GM13976 (cell line): ENCODE measurements around the gene CLASP1.
"Not testable (repeated sequence)": the region's sequence is repeated elsewhere in the genome, so short reads cannot be mapped to it uniquely, and the experiment has no call there.

Source experiments
- DNase-seq: peaks from one replicate; pipeline ENCODE4 v3.0.0; 2012; ENCODE audit warnings: low spot score
- CTCF ChIP-seq: IDR thresholded peaks from 2 replicates; pipeline ENCODE4 v1.5.1; 2012; ENCODE audit warnings: borderline replicate concordance, mild to moderate bottlenecking; ENCODE audit not compliant: insufficient read depth; ENCODE audit errors: extremely low read depth, missing control alignments, control extremely low read depth
- in situ Hi-C: fragments of 300-500 bp; cut with MboI; formaldehyde crosslinking; loops from one replicate; pipeline ENCODE4 v1.12.0; 2022; ENCODE audit warnings: low sequenced_read_pairs, mixed read lengths, inconsistent platforms; ENCODE audit not compliant: unreplicated experiment

Gene CLASP1

GRCh38 chr2:121664086-121664485 is 14.8 kb upstream of the CLASP1 start:
- no peak for DNase-seq
- TF ChIP-seq CTCF = no peak
- in situ Hi-C loops = no loop called here

- in situ Hi-C loops = no loop called here
- TF ChIP-seq CTCF = no peak
Observed at GRCh38 chr2:121663434-121663833, 14.2 kb upstream of the CLASP1 start.

GRCh38 chr2:121662656-121663055 is 13.4 kb upstream of the CLASP1 start:
- TF ChIP-seq CTCF = no peak
- in situ Hi-C loops = no loop called here
- no peak for DNase-seq

More at GRCh38 chr2:121663434-121663833, 14.2 kb upstream of the CLASP1 start:
- DNase-seq = no peak

- no peak for DNase-seq
- TF ChIP-seq CTCF = no peak
- in situ Hi-C loops = no loop called here
Observed at GRCh38 chr2:121659933-121660332, 10.7 kb upstream of the CLASP1 start.

- DNase-seq, in situ Hi-C loops: not testable (repeated sequence)
Observed at GRCh38 chr2:121658393-121658792, 9.1 kb upstream of the CLASP1 start.

- DNase-seq = no peak
- in situ Hi-C loops = loop anchor here (5.0 kb wide), 1 partner anchor 34 kb away; no protein-coding TSS in a partner anchor
- no peak for TF ChIP-seq CTCF
Observed at GRCh38 chr2:121653035-121653434, 3.8 kb upstream of the CLASP1 start.

- in situ Hi-C loops = loop anchor here (5.0 kb wide), 1 partner anchor 37 kb away; no protein-coding TSS in a partner anchor
- peak; percentile 39 for DNase-seq
- TF ChIP-seq CTCF = no peak
Observed at GRCh38 chr2:121650315-121650930, 1.2 kb upstream of the CLASP1 start.
